ENCODE measurements around the gene USP13.

DNA sequence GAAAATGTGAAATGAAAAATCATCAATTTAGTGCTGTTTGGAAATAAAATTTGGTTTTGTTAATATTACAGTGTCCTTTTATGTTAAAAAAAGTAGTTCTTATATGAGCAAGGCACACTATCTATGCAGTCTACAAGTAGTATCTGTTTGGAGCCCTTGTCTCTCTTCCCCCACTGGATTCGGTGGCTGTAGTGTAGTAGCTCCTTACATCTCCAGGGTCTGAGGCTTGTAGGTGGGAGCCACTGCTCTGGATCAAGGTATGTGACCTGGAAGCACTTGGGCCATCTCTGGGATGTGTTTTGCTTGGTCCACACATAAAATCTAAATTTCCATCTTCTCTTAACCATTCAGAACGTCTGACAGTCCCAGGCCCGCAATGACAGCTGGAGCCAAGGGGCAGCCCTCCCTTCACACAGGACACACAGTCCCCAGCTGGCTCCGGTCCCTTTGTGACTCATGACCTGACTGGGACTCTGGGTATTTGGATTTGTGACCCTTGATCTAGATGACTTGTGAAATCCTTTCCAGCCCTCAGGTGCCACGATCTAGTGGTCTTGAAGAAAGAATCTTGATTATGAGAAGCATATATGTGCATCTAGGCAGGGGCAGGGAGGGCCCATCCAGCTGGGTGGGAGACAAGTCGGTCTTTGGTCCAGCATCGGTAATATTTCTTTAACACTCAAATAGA lies 80.0 kb downstream of the USP13 start:
- TF ChIP-seq, protein P1, sequence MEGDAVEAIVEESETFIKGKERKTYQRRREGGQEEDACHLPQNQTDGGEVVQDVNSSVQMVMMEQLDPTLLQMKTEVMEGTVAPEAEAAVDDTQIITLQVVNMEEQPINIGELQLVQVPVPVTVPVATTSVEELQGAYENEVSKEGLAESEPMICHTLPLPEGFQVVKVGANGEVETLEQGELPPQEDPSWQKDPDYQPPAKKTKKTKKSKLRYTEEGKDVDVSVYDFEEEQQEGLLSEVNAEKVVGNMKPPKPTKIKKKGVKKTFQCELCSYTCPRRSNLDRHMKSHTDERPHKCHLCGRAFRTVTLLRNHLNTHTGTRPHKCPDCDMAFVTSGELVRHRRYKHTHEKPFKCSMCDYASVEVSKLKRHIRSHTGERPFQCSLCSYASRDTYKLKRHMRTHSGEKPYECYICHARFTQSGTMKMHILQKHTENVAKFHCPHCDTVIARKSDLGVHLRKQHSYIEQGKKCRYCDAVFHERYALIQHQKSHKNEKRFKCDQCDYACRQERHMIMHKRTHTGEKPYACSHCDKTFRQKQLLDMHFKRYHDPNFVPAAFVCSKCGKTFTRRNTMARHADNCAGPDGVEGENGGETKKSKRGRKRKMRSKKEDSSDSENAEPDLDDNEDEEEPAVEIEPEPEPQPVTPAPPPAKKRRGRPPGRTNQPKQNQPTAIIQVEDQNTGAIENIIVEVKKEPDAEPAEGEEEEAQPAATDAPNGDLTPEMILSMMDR (IDR thresholded peaks at IDR 0.05 in 2 of 3, conservative IDR thresholded peaks at IDR 0.05 in 1 of 3; ENCODE audit: borderline replicate concordance in 1 of 3, insufficient read depth in 1 of 3, low read depth in 2 of 3, low read length in 2 of 3): no peak
- no peak for TF ChIP-seq POLR2A (IDR thresholded peaks at IDR 0.05; ENCODE audit: borderline replicate concordance, extremely low read depth, insufficient read depth, insufficient read length)
- TF ChIP-seq EZH2phosphoT487 (IDR thresholded peaks at IDR 0.05; ENCODE audit: borderline replicate concordance): no peak
- TF ChIP-seq EZH2 (IDR thresholded peaks at IDR 0.05): no peak
- no peak for TF ChIP-seq CBX3 (IDR thresholded peaks at IDR 0.05; ENCODE audit: low read depth)
- TF ChIP-seq, protein P2, sequence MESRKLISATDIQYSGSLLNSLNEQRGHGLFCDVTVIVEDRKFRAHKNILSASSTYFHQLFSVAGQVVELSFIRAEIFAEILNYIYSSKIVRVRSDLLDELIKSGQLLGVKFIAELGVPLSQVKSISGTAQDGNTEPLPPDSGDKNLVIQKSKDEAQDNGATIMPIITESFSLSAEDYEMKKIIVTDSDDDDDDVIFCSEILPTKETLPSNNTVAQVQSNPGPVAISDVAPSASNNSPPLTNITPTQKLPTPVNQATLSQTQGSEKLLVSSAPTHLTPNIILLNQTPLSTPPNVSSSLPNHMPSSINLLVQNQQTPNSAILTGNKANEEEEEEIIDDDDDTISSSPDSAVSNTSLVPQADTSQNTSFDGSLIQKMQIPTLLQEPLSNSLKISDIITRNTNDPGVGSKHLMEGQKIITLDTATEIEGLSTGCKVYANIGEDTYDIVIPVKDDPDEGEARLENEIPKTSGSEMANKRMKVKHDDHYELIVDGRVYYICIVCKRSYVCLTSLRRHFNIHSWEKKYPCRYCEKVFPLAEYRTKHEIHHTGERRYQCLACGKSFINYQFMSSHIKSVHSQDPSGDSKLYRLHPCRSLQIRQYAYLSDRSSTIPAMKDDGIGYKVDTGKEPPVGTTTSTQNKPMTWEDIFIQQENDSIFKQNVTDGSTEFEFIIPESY (IDR thresholded peaks at IDR 0.05; ENCODE audit: extremely low read depth, insufficient replicate concordance, low read length): no peak
- TF ChIP-seq POLR2AphosphoS5 (IDR thresholded peaks at IDR 0.05; ENCODE audit: low read depth, low read length): no peak
- TF ChIP-seq EGR1 (IDR thresholded peaks at IDR 0.05; ENCODE audit: low read depth): no peak
- TF ChIP-seq SP1 (IDR thresholded peaks at IDR 0.05; ENCODE audit: low read depth): no peak

Measured in HCT116 (cell line).